Measurements from ENCODE around the gene SGSM2. TPM values are rescaled to one million over a fixed set of nuclear protein-coding genes. Genes with fewer than 3 reads are reported as not detected.

Gene SGSM2
- total and polyA plus RNA-seq, 2 of the 8 experiments (the other 6 are each of a cell fraction or from before 2014, with no cell fraction given): 44.5 to 77.7 TPM

- Histone ChIP-seq H2BK120ac (replicated peaks; ENCODE audit: low read depth, low read length) (no peak overlapping the region), H3K23me2 (ENCODE audit: low read depth, low read length) (no peaks in the 10 kb centered on the region), H3K79me2 (ENCODE audit: control insufficient read depth in 1 of 2, insufficient read depth in 2 of 2, low read length in 2 of 2) (no peaks in the 10 kb centered on the region), H3K4me1 (replicated peaks in 1 of 4; ENCODE audit: control insufficient read depth in 3 of 4, insufficient read depth in 4 of 4, low read length in 3 of 4) (no peaks in the 10 kb centered on the region), H3K23ac (ENCODE audit: insufficient read length) (no peak overlapping the region), H3K27ac (ENCODE audit: low read depth, low read length) (no peak overlapping the region), H4K20me1 (replicated peaks in 1 of 2; ENCODE audit: control insufficient read depth in 1 of 2, insufficient read depth in 2 of 2, low read length in 2 of 2) (peaks cover 6 to 7% of the 10 kb centered on the region in 2 experiments), H2BK20ac (ENCODE audit: low read length) (no peak overlapping the region), H3K9ac (replicated peaks in 1 of 4; ENCODE audit: extremely low read depth in 1 of 4, low read depth in 3 of 4, low read length in 3 of 4) (no peak overlapping the region), H3K4ac (replicated peaks; ENCODE audit: insufficient read length, low read depth, low read length) (no peak overlapping the region), H3K79me1 (ENCODE audit: low read depth, low read length) (0 out of 2 replicates have a peak, but pooled peaks cover 3% of the 10 kb centered on the region), H3K56ac (replicated peaks; ENCODE audit: insufficient read length, low read depth, low read length) (no peak overlapping the region), H3K9me3 (ENCODE audit: insufficient read depth in 2 of 2, low read depth in 1 of 2, low read length in 1 of 2) (no peaks in the 10 kb centered on the region), H3K36me3 (ENCODE audit: control insufficient read depth in 2 of 4, insufficient read depth in 4 of 4, low read length in 3 of 4) (peaks cover 7 to 34% (median 23%) of the 10 kb centered on the region in 4 experiments; a peak in 6 of 8 replicates), H4K5ac (ENCODE audit: insufficient read length, low read depth, low read length) (no peak overlapping the region), H3K18ac (ENCODE audit: extremely low read depth, low read length) (no peak overlapping the region), H3K14ac (ENCODE audit: insufficient read length) (no peak overlapping the region), H2BK15ac (ENCODE audit: low read length) (no peak overlapping the region), H2BK12ac (ENCODE audit: low read depth, low read length) (no peak overlapping the region), H2BK5ac (ENCODE audit: low read depth, low read length) (no peak overlapping the region), H2AK5ac (ENCODE audit: low read depth, low read length) (no peak overlapping the region), H3K4me2 (ENCODE audit: insufficient read depth in 1 of 2, low read depth in 2 of 2, low read length in 2 of 2) (no peak overlapping the region), H2AFZ (ENCODE audit: low read length) (no peak overlapping the region), H4K91ac (replicated peaks; ENCODE audit: insufficient read length, low read length) (no peak overlapping the region), H3K4me3 (ENCODE audit: extremely low read depth in 1 of 4, insufficient read depth in 2 of 4, low read depth in 3 of 4, low read length in 4 of 4) (no peak overlapping the region), H4K8ac (ENCODE audit: extremely low read depth, insufficient read depth, low read length) (peak overlapping the region; percentile 39; the same call in 1 of the 2 replicates), H3K27me3 (replicated peaks in 1 of 4; ENCODE audit: control insufficient read depth in 3 of 4, extremely low read depth in 1 of 4, insufficient read depth in 3 of 4, low read length in 3 of 4) (no peaks in the 10 kb centered on the region)
- WGBS, 2 experiments (ENCODE audit: extremely low coverage in 1 of 2, insufficient coverage in 1 of 2, insufficient read length in 1 of 2, insufficient replicate concordance in 2 of 2, low coverage in 1 of 2, low lambda C conversion rate in 2 of 2, missing lambda C conversion rate in 1 of 2): 47% methylated on average over 19 of the region's 19 CpGs; no CpG with 5 or more reads in 1 of the 2 experiments
- ChIA-PET CTCF (ENCODE audit: partially characterized antibody) (interaction anchor here (0.6 to 8.3 kb wide), 44 partner anchors 9 to 318 kb away, joined by 3 to 216 read pairs (median 4); partner anchors contain the start of genes METTL16 and TSR1), POLR2A (ENCODE audit: partially characterized antibody) (interaction anchor here (0.9 to 2.2 kb wide), 9 partner anchors 9 to 68 kb away, joined by 3 to 14 read pairs (median 5); no protein-coding TSS in a partner anchor)
- DNase-seq (ENCODE audit: low read depth in 1 of 2, low spot score in 2 of 2) (peak in 1 of 2 experiments; percentile 98), FAIRE-seq (peak; percentile 90)
- TF ChIP-seq, protein P1, sequence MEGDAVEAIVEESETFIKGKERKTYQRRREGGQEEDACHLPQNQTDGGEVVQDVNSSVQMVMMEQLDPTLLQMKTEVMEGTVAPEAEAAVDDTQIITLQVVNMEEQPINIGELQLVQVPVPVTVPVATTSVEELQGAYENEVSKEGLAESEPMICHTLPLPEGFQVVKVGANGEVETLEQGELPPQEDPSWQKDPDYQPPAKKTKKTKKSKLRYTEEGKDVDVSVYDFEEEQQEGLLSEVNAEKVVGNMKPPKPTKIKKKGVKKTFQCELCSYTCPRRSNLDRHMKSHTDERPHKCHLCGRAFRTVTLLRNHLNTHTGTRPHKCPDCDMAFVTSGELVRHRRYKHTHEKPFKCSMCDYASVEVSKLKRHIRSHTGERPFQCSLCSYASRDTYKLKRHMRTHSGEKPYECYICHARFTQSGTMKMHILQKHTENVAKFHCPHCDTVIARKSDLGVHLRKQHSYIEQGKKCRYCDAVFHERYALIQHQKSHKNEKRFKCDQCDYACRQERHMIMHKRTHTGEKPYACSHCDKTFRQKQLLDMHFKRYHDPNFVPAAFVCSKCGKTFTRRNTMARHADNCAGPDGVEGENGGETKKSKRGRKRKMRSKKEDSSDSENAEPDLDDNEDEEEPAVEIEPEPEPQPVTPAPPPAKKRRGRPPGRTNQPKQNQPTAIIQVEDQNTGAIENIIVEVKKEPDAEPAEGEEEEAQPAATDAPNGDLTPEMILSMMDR (IDR thresholded peaks at IDR 0.05; ENCODE audit: control extremely low read depth in 1 of 3, insufficient read depth in 1 of 3, low read depth in 1 of 3, low read length in 3 of 3): peak; percentile 82 to 91 (median 88)
- TF ChIP-seq JUND (IDR thresholded peaks at IDR 0.05; ENCODE audit: low read length): 0 out of 2 replicates have a peak, but pooled peaks have one; percentile 21
- peak; percentile 89 to 91 for TF ChIP-seq RAD21 (IDR thresholded peaks at IDR 0.05 in 1 of 2, conservative IDR thresholded peaks at IDR 0.05 in 1 of 2; ENCODE audit: low read depth in 2 of 2, low read length in 2 of 2)
- no peak for TF ChIP-seq MAFK (IDR thresholded peaks at IDR 0.05; ENCODE audit: low read depth, low read length)
These were observed 78.9 kb downstream of the SGSM2 start for GRCh38 chr17:2416010-2416734.

Data from H1 (cell line).